GM21526 (cell line): ENCODE results near the gene MPRIP.

Experiments used
- ATAC-seq: cut with Tn5 transposase; IDR thresholded peaks from one replicate; pipeline ENCODE4 v1.9.1; 2021; ENCODE audit warnings: moderate library complexity; ENCODE audit not compliant: unreplicated experiment, low FRiP score

The MPRIP gene

GRCh38 chr17:17028878-17029535, 13.2 kb upstream of the MPRIP start:
- ATAC-seq = no peak

- ATAC-seq = no peak
These were observed 12.3 kb upstream of the MPRIP start for GRCh38 chr17:17029938-17030337.

- no peak for ATAC-seq
These were observed 11.6 kb upstream of the MPRIP start for GRCh38 chr17:17030515-17031211.

GRCh38 chr17:17032131-17032692, 10.0 kb upstream of the MPRIP start:
- ATAC-seq = no peak

GRCh38 chr17:17033466-17033865, 8.8 kb upstream of the MPRIP start:
- no peak for ATAC-seq

GRCh38 chr17:17034026-17034425, 8.2 kb upstream of the MPRIP start:
- no peak for ATAC-seq

GRCh38 chr17:17034496-17035075, 7.7 kb upstream of the MPRIP start:
- ATAC-seq = no peak

- no peak for ATAC-seq
These were observed 6.8 kb upstream of the MPRIP start for GRCh38 chr17:17035490-17035889.

- ATAC-seq = no peak
These were observed 6.2 kb upstream of the MPRIP start for GRCh38 chr17:17035920-17036523.

- no peak for ATAC-seq
These were observed 5.7 kb upstream of the MPRIP start for GRCh38 chr17:17036524-17036998.

GRCh38 chr17:17039911-17040310, 2.3 kb upstream of the MPRIP start:
- ATAC-seq = no peak

- ATAC-seq = no peak
These were observed 1.2 kb upstream of the MPRIP start for GRCh38 chr17:17041018-17041521.

- ATAC-seq = peak; percentile 89
These were observed 480 bp upstream of the MPRIP start for GRCh38 chr17:17041571-17042383.

GRCh38 chr17:17042851-17043460, 699 bp downstream of the MPRIP start:
- no peak for ATAC-seq

- no peak for ATAC-seq
These were observed 1.4 kb downstream of the MPRIP start for GRCh38 chr17:17043461-17044271.

- ATAC-seq = no peak
These were observed 2.7 kb downstream of the MPRIP start for GRCh38 chr17:17044846-17045561.

GRCh38 chr17:17048106-17048505, 5.8 kb downstream of the MPRIP start:
- ATAC-seq = no peak
